Epithelial cell of esophagus (primary cell): ENCODE data around the gene DCAF5.

Source experiments
- DNase-seq: peaks from one replicate; pipeline ENCODE4 v3.0.0; 2010; ENCODE audit warnings: low read depth
- H3K4me3 ChIP-seq: 2 replicates; pipeline ENCODE4 v1.5.1; 2011; ENCODE audit warnings: mild to moderate bottlenecking, low read length, control low read depth
- CTCF ChIP-seq: IDR thresholded peaks from 2 replicates; pipeline ENCODE4 v1.5.1; 2011; ENCODE audit warnings: low read depth, mild to moderate bottlenecking, low read length, control low read depth, inconsistent platforms; ENCODE audit not compliant: insufficient read depth; ENCODE audit errors: missing control alignments

DCAF5 gene

GRCh38 chr14:69096781-69097475 lies 56.0 kb downstream of the DCAF5 start:
- no peak for DNase-seq
- no peak overlapping the region for H3K4me3 ChIP-seq
- no peak for TF ChIP-seq CTCF

GRCh38 chr14:69096246-69096645 lies 56.7 kb downstream of the DCAF5 start:
- no peak overlapping the region for H3K4me3 ChIP-seq
- no peak for TF ChIP-seq CTCF
- DNase-seq: no peak

GRCh38 chr14:69094481-69094880 lies 58.4 kb downstream of the DCAF5 start:
- no peak for TF ChIP-seq CTCF
- DNase-seq: no peak
- no peak overlapping the region for H3K4me3 ChIP-seq

- no peak for TF ChIP-seq CTCF
- H3K4me3 ChIP-seq: no peak overlapping the region
- no peak for DNase-seq
These were observed 59.1 kb downstream of the DCAF5 start for GRCh38 chr14:69093631-69094421.

GRCh38 chr14:69092840-69093422 lies 60.0 kb downstream of the DCAF5 start:
- no peak for DNase-seq
- no peak for TF ChIP-seq CTCF
- H3K4me3 ChIP-seq: no peak overlapping the region

GRCh38 chr14:69091695-69092094 lies 61.2 kb downstream of the DCAF5 start:
- no peak for DNase-seq
- TF ChIP-seq CTCF: no peak
- H3K4me3 ChIP-seq: no peak overlapping the region
